ENCODE results near the gene HNRNPA1L2.
"Not testable (repeated sequence)": the region's sequence is repeated elsewhere in the genome, so short reads cannot be mapped to it uniquely, and the experiment has no call there.

Gene HNRNPA1L2

GRCh38 chr13:52664272-52664671 lies 22.0 kb downstream of the HNRNPA1L2 start:
- no peak for TF ChIP-seq CTCF (IDR thresholded peaks at IDR 0.05; ENCODE audit: insufficient read depth, low read length, poor library complexity, severe bottlenecking)
- Histone ChIP-seq H3K27me3 (replicated peaks; ENCODE audit: control insufficient read depth, insufficient read depth, low read length) (no peaks in the 10 kb centered on the region), H3K36me3 (ENCODE audit: control insufficient read depth, insufficient read depth, low read length) (peaks cover 2% of the 10 kb centered on the region), H3K4me3 (replicated peaks; ENCODE audit: low read depth, low read length) (no peak overlapping the region)
- DNase-seq (ENCODE audit: extremely low read depth, insufficient read length), result no peak

- DNase-seq (ENCODE audit: extremely low read depth, insufficient read length), result peak; percentile 14
- TF ChIP-seq CTCF (IDR thresholded peaks at IDR 0.05; ENCODE audit: insufficient read depth, low read length, poor library complexity, severe bottlenecking), result peak; percentile 50
- Histone ChIP-seq H3K36me3 (ENCODE audit: control insufficient read depth, insufficient read depth, low read length) (peaks cover 2% of the 10 kb centered on the region), H3K4me3 (replicated peaks; ENCODE audit: low read depth, low read length) (no peak overlapping the region), H3K27me3 (replicated peaks; ENCODE audit: control insufficient read depth, insufficient read depth, low read length) (no peaks in the 10 kb centered on the region)
These were observed 23.1 kb downstream of the HNRNPA1L2 start for GRCh38 chr13:52665325-52665724.

GRCh38 chr13:52669677-52670076 lies 27.4 kb downstream of the HNRNPA1L2 start:
- no peak for TF ChIP-seq CTCF (IDR thresholded peaks at IDR 0.05; ENCODE audit: insufficient read depth, low read length, poor library complexity, severe bottlenecking)
- Histone ChIP-seq H3K4me3 (replicated peaks; ENCODE audit: low read depth, low read length) (no peak overlapping the region), H3K36me3 (ENCODE audit: control insufficient read depth, insufficient read depth, low read length) (peaks cover 2% of the 10 kb centered on the region), H3K27me3 (replicated peaks; ENCODE audit: control insufficient read depth, insufficient read depth, low read length) (no peaks in the 10 kb centered on the region)
- no peak for DNase-seq (ENCODE audit: extremely low read depth, insufficient read length)

GRCh38 chr13:52670726-52671125 lies 28.5 kb downstream of the HNRNPA1L2 start:
- TF ChIP-seq CTCF (IDR thresholded peaks at IDR 0.05; ENCODE audit: insufficient read depth, low read length, poor library complexity, severe bottlenecking), result no peak
- Histone ChIP-seq H3K27me3 (replicated peaks; ENCODE audit: control insufficient read depth, insufficient read depth, low read length) (no peaks in the 10 kb centered on the region), H3K36me3 (ENCODE audit: control insufficient read depth, insufficient read depth, low read length) (peaks cover 2% of the 10 kb centered on the region), H3K4me3 (replicated peaks; ENCODE audit: low read depth, low read length) (no peak overlapping the region)
- DNase-seq (ENCODE audit: extremely low read depth, insufficient read length), result no peak

GRCh38 chr13:52673465-52673864 lies 31.2 kb downstream of the HNRNPA1L2 start:
- Histone ChIP-seq H3K27me3 (replicated peaks; ENCODE audit: control insufficient read depth, insufficient read depth, low read length) (no peaks in the 10 kb centered on the region), H3K4me3 (replicated peaks; ENCODE audit: low read depth, low read length) (no peak overlapping the region), H3K36me3 (ENCODE audit: control insufficient read depth, insufficient read depth, low read length) (no peaks in the 10 kb centered on the region; the same call in none of the 2 replicates)
- no peak for TF ChIP-seq CTCF (IDR thresholded peaks at IDR 0.05; ENCODE audit: insufficient read depth, low read length, poor library complexity, severe bottlenecking)
- no peak for DNase-seq (ENCODE audit: extremely low read depth, insufficient read length)

- no peak for DNase-seq (ENCODE audit: extremely low read depth, insufficient read length)
- peaks cover 3% of the 10 kb centered on the region for H3K36me3 ChIP-seq (ENCODE audit: control insufficient read depth, insufficient read depth, low read length)
- no peak overlapping the region for H3K4me3 ChIP-seq (replicated peaks; ENCODE audit: low read depth, low read length)
- no peak for TF ChIP-seq CTCF (IDR thresholded peaks at IDR 0.05; ENCODE audit: insufficient read depth, low read length, poor library complexity, severe bottlenecking)
- H3K27me3 ChIP-seq (replicated peaks; ENCODE audit: control insufficient read depth, insufficient read depth, low read length), result no peaks in the 10 kb centered on the region
These were observed 35.6 kb downstream of the HNRNPA1L2 start for GRCh38 chr13:52677823-52678222.

GRCh38 chr13:52685806-52686205 lies 43.6 kb downstream of the HNRNPA1L2 start:
- not testable (repeated sequence) for DNase-seq (ENCODE audit: extremely low read depth, insufficient read length); H3K27me3 ChIP-seq (replicated peaks; ENCODE audit: control insufficient read depth, insufficient read depth, low read length); H3K36me3 ChIP-seq (ENCODE audit: control insufficient read depth, insufficient read depth, low read length); H3K4me3 ChIP-seq (replicated peaks; ENCODE audit: low read depth, low read length)

Measured in GM06990 (cell line).